HG03135 (cell line): ENCODE results near the gene OPHN1.

ENCODE experiments used
- ATAC-seq: cut with Tn5 transposase; IDR thresholded peaks from one replicate; pipeline ENCODE4 v1.9.1; 2021; ENCODE audit warnings: mild to moderate bottlenecking, moderate library complexity; ENCODE audit not compliant: unreplicated experiment

The OPHN1 gene

GRCh38 chrX:68261060-68261672 is 172.1 kb downstream of the OPHN1 start:
- no peak for ATAC-seq

GRCh38 chrX:68256990-68257389 is 176.3 kb downstream of the OPHN1 start:
- ATAC-seq = no peak

- ATAC-seq = no peak
These were observed 178.3 kb downstream of the OPHN1 start for GRCh38 chrX:68254738-68255645.

GRCh38 chrX:68252664-68253063 is 180.6 kb downstream of the OPHN1 start:
- no peak for ATAC-seq

- ATAC-seq = no peak
These were observed 183.4 kb downstream of the OPHN1 start for GRCh38 chrX:68249903-68250302.

- ATAC-seq = no peak
These were observed 183.9 kb downstream of the OPHN1 start for GRCh38 chrX:68249401-68249831.

- no peak for ATAC-seq
These were observed 194.7 kb downstream of the OPHN1 start for GRCh38 chrX:68238568-68238967.

GRCh38 chrX:68234171-68234910 is 199.0 kb downstream of the OPHN1 start:
- no peak for ATAC-seq

GRCh38 chrX:68232206-68232605 is 201.1 kb downstream of the OPHN1 start:
- no peak for ATAC-seq

- ATAC-seq = no peak
These were observed 224.3 kb downstream of the OPHN1 start for GRCh38 chrX:68209008-68209407.

GRCh38 chrX:68204521-68205038 is 228.7 kb downstream of the OPHN1 start:
- ATAC-seq = no peak

- ATAC-seq = no peak
These were observed 229.6 kb downstream of the OPHN1 start for GRCh38 chrX:68203646-68204045.

GRCh38 chrX:68203211-68203610 is 230.1 kb downstream of the OPHN1 start:
- no peak for ATAC-seq

- no peak for ATAC-seq
These were observed 234.0 kb downstream of the OPHN1 start for GRCh38 chrX:68199062-68199848.

GRCh38 chrX:68196939-68197791 is 236.1 kb downstream of the OPHN1 start:
- no peak for ATAC-seq

GRCh38 chrX:68195561-68195960 is 237.7 kb downstream of the OPHN1 start:
- no peak for ATAC-seq

- no peak for ATAC-seq
These were observed 239.5 kb downstream of the OPHN1 start for GRCh38 chrX:68193786-68194185.

GRCh38 chrX:68193234-68193633 is 240.1 kb downstream of the OPHN1 start:
- no peak for ATAC-seq

- no peak for ATAC-seq
These were observed 242.5 kb downstream of the OPHN1 start for GRCh38 chrX:68190799-68191198.
